H9 (cell line): Measurements from ENCODE around the gene MRPL14. TPM values are rescaled to one million over a fixed set of nuclear protein-coding genes. Genes with fewer than 3 reads are reported as not detected.

ENCODE experiments used
- DNase-seq: peaks from one replicate; pipeline ENCODE4 v3.0.0-alpha.2; 2017
- H2AFZ ChIP-seq: one replicate; pipeline ENCODE4 v1.6.1; 2013; ENCODE audit warnings: mild to moderate bottlenecking, low read length, control low read depth, moderate library complexity
- H2AK5ac ChIP-seq: 2 replicates; pipeline ENCODE4 v1.6.1; 2013; ENCODE audit warnings: low read length, control low read depth, mixed read lengths; ENCODE audit not compliant: insufficient read length
- H2BK120ac ChIP-seq: one replicate; pipeline ENCODE4 v1.6.1; 2013; ENCODE audit warnings: low read depth, mild to moderate bottlenecking, low read length, control low read depth, inconsistent platforms; ENCODE audit not compliant: poor library complexity, severe bottlenecking
- H2BK12ac ChIP-seq: 2 replicates; pipeline ENCODE4 v1.6.1; 2013; ENCODE audit warnings: low read length, control low read depth, mixed read lengths, low read depth; ENCODE audit not compliant: insufficient read length
- H2BK15ac ChIP-seq: 2 replicates; pipeline ENCODE4 v1.6.1; 2013; ENCODE audit warnings: low read depth, low read length, control low read depth
- H2BK20ac ChIP-seq: one replicate; pipeline ENCODE4 v1.6.1; 2013; ENCODE audit warnings: low read depth, mild to moderate bottlenecking, low read length, control low read depth, inconsistent platforms; ENCODE audit not compliant: poor library complexity, severe bottlenecking
- H2BK5ac ChIP-seq: 2 replicates; pipeline ENCODE4 v1.6.1; 2013; ENCODE audit warnings: low read length, control low read depth, mixed read lengths; ENCODE audit not compliant: insufficient read length
- H3K14ac ChIP-seq: 2 replicates; pipeline ENCODE4 v1.6.1; 2013; ENCODE audit warnings: low read length, control low read depth; ENCODE audit not compliant: insufficient read depth
- H3K18ac ChIP-seq: 2 replicates; pipeline ENCODE4 v1.6.1; 2013; ENCODE audit warnings: low read depth, mild to moderate bottlenecking, mixed read lengths, low read length, control low read depth; ENCODE audit not compliant: insufficient read length
- H3K23ac ChIP-seq: 2 replicates; pipeline ENCODE4 v1.6.1; 2013; ENCODE audit warnings: low read length, control low read depth, mixed read lengths, low read depth; ENCODE audit not compliant: insufficient read length
- H3K23me2 ChIP-seq: 2 replicates; pipeline ENCODE4 v1.6.1; 2013; ENCODE audit warnings: low read depth, mild to moderate bottlenecking, mixed read lengths, low read length, control low read depth; ENCODE audit not compliant: insufficient read length, poor library complexity, severe bottlenecking
- H3K27ac ChIP-seq: 2 replicates; pipeline ENCODE4 v1.5.1; 2013; ENCODE audit warnings: low read length, control low read depth, mixed read lengths, low read depth; ENCODE audit not compliant: insufficient read length
- H3K27me3 ChIP-seq: 2 replicates; pipeline ENCODE4 v1.6.1; 2013; ENCODE audit warnings: low read length, control low read depth, inconsistent platforms; ENCODE audit not compliant: insufficient read depth
- H3K4ac ChIP-seq: 2 replicates; pipeline ENCODE4 v1.6.1; 2013; ENCODE audit warnings: low read depth, mild to moderate bottlenecking, control low read depth, inconsistent platforms, low read length, moderate library complexity
- H3K4me1 ChIP-seq: 2 replicates; pipeline ENCODE4 v1.6.1; 2013; ENCODE audit warnings: low read length, control low read depth, inconsistent platforms; ENCODE audit not compliant: insufficient read depth
- H3K4me2 ChIP-seq: 2 replicates; pipeline ENCODE4 v1.6.1; 2013; ENCODE audit warnings: low read length, control low read depth, mixed read lengths; ENCODE audit not compliant: insufficient read length, insufficient read depth
- H3K56ac ChIP-seq: 2 replicates; pipeline ENCODE4 v1.6.1; 2013; ENCODE audit warnings: low read depth, mild to moderate bottlenecking, mixed read lengths, low read length, control low read depth; ENCODE audit not compliant: insufficient read length
- H3K79me1 ChIP-seq: 2 replicates; pipeline ENCODE4 v1.6.1; 2013; ENCODE audit warnings: low read depth, mild to moderate bottlenecking, moderate library complexity, low read length, control low read depth, inconsistent platforms; ENCODE audit not compliant: insufficient read depth, poor library complexity, severe bottlenecking
- H3K79me2 ChIP-seq: 2 replicates; pipeline ENCODE4 v1.6.1; 2013; ENCODE audit warnings: low read length, control low read depth, inconsistent platforms; ENCODE audit not compliant: insufficient read depth
- H3K9ac ChIP-seq: 2 replicates; pipeline ENCODE4 v1.6.1; 2013; ENCODE audit warnings: low read length, control low read depth, mixed read lengths; ENCODE audit not compliant: insufficient read length; ENCODE audit errors: extremely low read depth
- H3K9me3 ChIP-seq: one replicate; pipeline ENCODE4 v1.6.1; 2013; ENCODE audit warnings: low read depth, low read length, inconsistent platforms; ENCODE audit not compliant: control insufficient read depth
- H3T11ph ChIP-seq: one replicate; pipeline ENCODE4 v1.6.1; 2013; ENCODE audit warnings: mild to moderate bottlenecking, low read length, control low read depth, inconsistent platforms
- H4K20me1 ChIP-seq: one replicate; pipeline ENCODE4 v1.6.1; 2013; ENCODE audit not compliant: control insufficient read depth, insufficient read length, insufficient read depth
- H4K5ac ChIP-seq: 2 replicates; pipeline ENCODE4 v1.6.1; 2013; ENCODE audit warnings: low read depth, mild to moderate bottlenecking, mixed read lengths, low read length, control low read depth; ENCODE audit not compliant: insufficient read length
- H4K8ac ChIP-seq: replicated peaks from 2 replicates; pipeline ENCODE4 v1.6.1; 2013; ENCODE audit warnings: low read length, control low read depth, mixed read lengths, low read depth; ENCODE audit not compliant: insufficient read length
- H4K91ac ChIP-seq: 2 replicates; pipeline ENCODE4 v1.6.1; 2013; ENCODE audit warnings: low read depth, mild to moderate bottlenecking, moderate library complexity, mixed read lengths, low read length, control low read depth; ENCODE audit not compliant: insufficient read length
- H3K27ac Mint-ChIP-seq, 3 experiments: 2 replicates in 2 of 3; 3 replicates in 1 of 3; pipeline ENCODE4 v1.8.0; 2020 to 2021; ENCODE audit warnings: mixed read lengths in 3 of 3, mild to moderate bottlenecking in 1 of 3, moderate library complexity in 1 of 3
- H3K27me3 Mint-ChIP-seq: 2 replicates; pipeline ENCODE4 v1.8.0; 2021; ENCODE audit warnings: low read depth, mild to moderate bottlenecking, moderate library complexity, mixed read lengths
- H3K36me3 Mint-ChIP-seq, 3 experiments: 2 replicates in 2 of 3; 3 replicates in 1 of 3; pipeline ENCODE4 v1.8.0; 2020 to 2021; ENCODE audit warnings: low read depth in 3 of 3, mixed read lengths in 3 of 3; ENCODE audit not compliant: insufficient read depth in 1 of 3
- H3K4me1 Mint-ChIP-seq, 2 experiments: 2 replicates each; pipeline ENCODE4 v1.8.0; 2020; ENCODE audit warnings: mixed read lengths in 2 of 2
- H3K4me3 Mint-ChIP-seq, 2 experiments: 2 replicates in 1 of 2; 3 replicates in 1 of 2; pipeline ENCODE4 v1.8.0; 2020 to 2021; ENCODE audit warnings: mild to moderate bottlenecking in 2 of 2, mixed read lengths in 2 of 2, moderate library complexity in 1 of 2
- H3K9me3 Mint-ChIP-seq, 2 experiments: 2 replicates in 1 of 2; 3 replicates in 1 of 2; pipeline ENCODE4 v1.8.0; 2020; ENCODE audit warnings: mild to moderate bottlenecking in 2 of 2, mixed read lengths in 2 of 2, moderate library complexity in 1 of 2
- CTCF ChIP-seq: fragments of 200-600 bp; sonication (generic); conservative IDR thresholded peaks from 3 replicates; pipeline ENCODE4 v1.8.0; 2021; ENCODE audit warnings: antibody characterized with exemption, mild to moderate bottlenecking
- WGBS: extraction: QIAGEN DNeasy Blood & Tissue Kit; methylation state at CpG from one replicate; pipeline ENCODE4 v1.1.7; 2013; ENCODE audit warnings: missing lambda C conversion rate, low lambda C conversion rate, mixed read lengths; ENCODE audit not compliant: insufficient read length; ENCODE audit errors: extremely low coverage; 5-methylcytosine and 5-hydroxymethylcytosine counted together
- total RNA-seq: library from RNA; stranded (reverse); gene quantifications from 2 replicates; pipeline ENCODE4 v1.2.1, GENCODE V29; 2021

Gene MRPL14
- total RNA-seq, 1 experiment from 2014 or later, result 80.1 TPM

GRCh38 chr6:44143731-44144130 is 16.5 kb upstream of the MRPL14 start:
- H3K14ac ChIP-seq, result no peak overlapping the region
- H2AFZ ChIP-seq, result no peak overlapping the region
- no peak overlapping the region for H4K91ac ChIP-seq
- H3K4ac ChIP-seq, result no peak overlapping the region
- H3K4me2 ChIP-seq, result no peak overlapping the region
- H4K20me1 ChIP-seq, result peaks cover 3% of the 10 kb centered on the region
- H3K9me3 ChIP-seq, result no peaks in the 10 kb centered on the region
- H2BK12ac ChIP-seq, result no peak overlapping the region
- no peak overlapping the region for H2BK20ac ChIP-seq
- Mint-ChIP-seq H3K27ac (no peak overlapping the region), H3K36me3 (peaks cover 19 to 74% (median 54%) of the 10 kb centered on the region in 3 experiments), H3K27me3 (no peaks in the 10 kb centered on the region), H3K4me1 (peaks cover 0 to 4% of the 10 kb centered on the region in 2 experiments; a peak in 2 of 4 replicates), H3K4me3 (no peak overlapping the region), H3K9me3 (no peaks in the 10 kb centered on the region)
- no peak overlapping the region for H3T11ph ChIP-seq
- no peak overlapping the region for H3K18ac ChIP-seq
- H3K4me1 ChIP-seq, result no peaks in the 10 kb centered on the region
- no peak overlapping the region for H2AK5ac ChIP-seq
- no peak overlapping the region for H3K56ac ChIP-seq
- TF ChIP-seq CTCF, result no peak
- no peak overlapping the region for H2BK15ac ChIP-seq
- H3K79me1 ChIP-seq, result no peaks in the 10 kb centered on the region
- H2BK120ac ChIP-seq, result no peak overlapping the region
- no peak overlapping the region for H3K23ac ChIP-seq
- H3K27me3 ChIP-seq, result no peaks in the 10 kb centered on the region
- no peak overlapping the region for H4K5ac ChIP-seq
- H3K79me2 ChIP-seq, result no peaks in the 10 kb centered on the region
- H2BK5ac ChIP-seq, result no peak overlapping the region
- H3K9ac ChIP-seq, result no peak overlapping the region
- no peak overlapping the region for H3K27ac ChIP-seq
- no peak for DNase-seq
- WGBS, result no CpG with 5 or more reads among the region's 1 CpG
- no peak overlapping the region for H4K8ac ChIP-seq
- no peaks in the 10 kb centered on the region for H3K23me2 ChIP-seq
